Activated CD4-positive, alpha-beta T cell treated with anti-CD3 and anti-CD28 coated beads for 4 hours (primary cell): ENCODE results near the gene DVL2.
"Not testable (repeated sequence)": the region's sequence is repeated elsewhere in the genome, so short reads cannot be mapped to it uniquely, and the experiment has no call there.

Experiments
- DNase-seq, 2 donors: peaks; one replicate each; pipeline ENCODE4 v3.0.0-alpha.2; 2020

DVL2 gene

DNA sequence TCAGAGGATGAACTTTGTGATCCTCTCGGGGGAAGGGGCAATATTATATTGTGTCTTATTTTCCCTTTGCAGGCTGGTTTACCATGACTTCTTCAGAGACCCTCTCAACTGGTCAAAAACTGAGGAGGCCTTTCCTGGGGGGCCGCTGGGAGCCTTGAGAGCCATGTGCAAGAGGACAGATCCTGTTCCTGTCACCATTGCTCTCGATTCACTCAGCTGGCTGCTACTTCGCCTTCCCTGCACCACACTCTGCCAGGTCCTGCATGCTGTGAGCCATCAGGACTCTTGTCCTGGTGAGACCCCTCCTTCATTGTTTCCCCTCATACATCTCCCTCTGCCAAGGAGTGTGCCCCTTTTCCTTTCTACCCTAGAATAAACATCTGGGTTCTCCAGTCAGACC is 20.2 kb upstream of the DVL2 start:
- no peak for DNase-seq

DNA sequence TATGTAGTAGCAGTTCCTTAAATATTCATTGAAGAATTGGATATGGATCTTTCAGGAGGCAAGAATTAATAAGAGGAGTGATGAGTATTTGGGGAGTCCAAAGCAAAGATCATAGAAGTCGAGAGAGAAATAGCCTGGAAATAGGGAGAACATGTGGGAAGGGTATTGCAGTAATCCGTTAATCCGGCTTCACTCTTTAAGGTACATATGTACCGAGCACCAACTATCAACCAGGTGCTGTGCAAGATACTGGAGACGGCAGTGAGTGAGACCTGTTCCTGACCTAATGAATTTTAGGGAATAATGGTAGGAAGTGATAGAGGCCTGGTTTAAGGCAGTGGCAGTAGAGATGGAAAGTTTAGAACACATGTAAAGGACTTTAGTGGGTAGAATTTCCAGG is 18.8 kb upstream of the DVL2 start:
- DNase-seq, result no peak

DNA sequence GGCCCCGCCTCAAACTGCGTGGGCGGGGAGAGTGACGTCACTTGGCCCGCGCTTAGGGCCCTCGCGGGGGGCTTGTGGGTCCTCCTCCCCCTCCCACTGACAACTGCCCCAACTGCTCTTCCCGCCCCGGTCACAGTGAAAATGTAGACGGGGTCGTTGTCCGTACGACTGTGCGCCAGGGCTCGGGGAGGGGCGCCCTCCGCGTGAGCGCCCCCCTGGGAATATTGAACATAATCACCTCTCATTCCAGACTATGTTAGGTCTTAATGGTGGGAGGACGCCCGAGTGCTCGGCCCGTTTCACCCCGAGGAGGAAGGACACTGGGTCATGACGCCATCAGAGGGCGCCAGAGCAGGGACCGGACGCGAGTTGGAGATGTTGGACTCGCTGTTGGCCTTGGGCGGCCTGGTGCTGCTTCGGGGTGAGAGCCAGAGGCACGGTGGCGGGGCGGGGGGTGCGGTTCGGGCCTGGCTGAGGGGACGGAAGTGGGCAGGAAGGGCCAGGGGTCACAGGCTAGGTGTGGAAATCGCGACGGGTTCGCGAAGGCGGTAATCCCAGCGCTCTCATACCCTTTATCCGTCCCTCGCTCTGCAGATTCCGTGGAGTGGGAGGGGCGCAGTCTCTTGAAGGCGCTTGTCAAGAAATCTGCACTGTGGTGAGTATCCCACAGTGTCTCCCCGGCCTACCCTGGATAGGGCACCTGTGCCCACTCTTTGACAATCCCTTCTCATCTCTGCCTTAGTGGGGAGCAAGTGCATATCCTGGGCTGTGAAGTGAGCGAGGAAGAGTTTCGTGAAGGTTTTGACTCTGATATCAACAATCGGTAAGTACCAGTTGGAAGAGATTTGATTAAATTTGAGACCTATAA is 18.1 kb upstream of the DVL2 start, which contains the start of gene ELP5:
TSS of gene ELP5 (plus strand) at position 40 of the 868 bp plus-strand sequence. CDS start at position 376, 336 bp downstream.
- peak; percentile 80 to 81 for DNase-seq

DNA sequence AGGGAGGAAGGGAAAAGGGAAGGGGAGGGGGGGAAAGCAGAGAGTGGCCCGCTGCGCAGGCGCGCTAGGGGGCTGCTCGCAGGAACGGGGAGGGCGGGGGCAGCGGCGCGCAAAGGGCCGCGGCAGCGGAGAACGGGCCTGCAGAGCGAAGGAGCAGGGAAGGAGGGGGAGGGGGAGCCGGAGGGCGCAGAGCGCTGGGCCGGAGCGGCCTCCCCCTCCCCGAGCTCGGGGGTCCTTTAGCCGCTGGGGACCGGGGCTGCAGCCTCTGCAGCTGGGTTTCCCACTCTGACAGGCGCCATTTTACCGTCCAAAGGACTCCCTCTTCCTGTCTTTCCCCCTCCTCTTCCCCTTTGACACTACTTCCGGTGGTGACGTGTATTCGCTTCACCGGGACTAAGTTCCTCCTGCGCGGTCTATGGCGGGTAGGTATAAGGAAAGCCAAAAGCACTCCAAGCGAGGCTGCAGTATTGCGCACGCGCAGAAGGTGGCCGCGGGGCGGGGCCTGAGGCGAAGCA is 17.4 kb upstream of the DVL2 start, which contains the start of gene CTDNEP1:
TSS of gene CTDNEP1 (minus strand) at position 74 of the 515 bp plus-strand sequence. CDS start 438 bp downstream, outside the sequence.
- DNase-seq, result peak; percentile 99

DNA sequence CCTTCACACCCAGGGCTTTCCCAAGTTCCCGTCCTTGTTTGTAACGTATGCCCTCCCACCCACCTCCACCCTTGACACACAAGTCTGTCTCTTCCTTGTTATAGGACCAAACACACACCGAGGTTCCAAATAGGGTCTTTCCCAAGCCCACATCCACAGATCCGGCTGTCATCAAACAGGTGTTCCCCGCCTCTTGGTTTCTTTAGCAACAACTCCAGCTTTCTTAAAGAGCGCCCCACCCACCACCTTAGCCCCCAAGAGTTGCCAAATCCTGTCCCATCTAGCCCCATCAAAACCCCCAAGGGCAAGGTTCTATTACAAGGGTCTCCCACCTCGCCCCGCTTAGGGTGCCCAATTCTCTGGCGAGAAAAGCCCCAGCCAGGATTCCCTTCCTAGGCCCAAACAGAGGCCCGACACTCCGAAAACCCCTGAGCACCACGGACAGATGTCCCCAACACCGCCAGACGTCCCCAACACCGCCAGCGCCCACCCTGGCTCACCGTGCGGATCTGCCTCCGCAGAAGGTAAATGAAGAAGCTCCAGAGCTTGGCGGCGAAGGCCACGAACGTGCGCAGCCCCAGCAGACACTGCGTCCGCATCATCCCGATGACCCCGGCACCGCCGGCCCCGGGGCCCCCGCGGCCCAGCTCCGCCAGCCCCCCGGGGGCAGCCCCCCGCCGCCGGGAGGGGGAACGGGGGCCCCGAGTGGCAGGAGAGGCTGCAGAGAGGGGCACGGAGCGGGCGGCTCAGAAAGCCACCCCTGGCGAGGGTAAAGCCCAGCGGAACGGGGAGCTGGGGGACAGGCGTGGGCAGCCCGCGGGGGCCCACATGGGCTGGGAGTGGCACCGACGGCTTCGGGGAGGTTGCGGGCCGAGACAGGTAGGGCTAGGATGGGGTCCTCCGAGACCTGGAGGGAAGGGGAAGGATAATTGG is 16.6 kb upstream of the DVL2 start:
- no peak for DNase-seq

DNA sequence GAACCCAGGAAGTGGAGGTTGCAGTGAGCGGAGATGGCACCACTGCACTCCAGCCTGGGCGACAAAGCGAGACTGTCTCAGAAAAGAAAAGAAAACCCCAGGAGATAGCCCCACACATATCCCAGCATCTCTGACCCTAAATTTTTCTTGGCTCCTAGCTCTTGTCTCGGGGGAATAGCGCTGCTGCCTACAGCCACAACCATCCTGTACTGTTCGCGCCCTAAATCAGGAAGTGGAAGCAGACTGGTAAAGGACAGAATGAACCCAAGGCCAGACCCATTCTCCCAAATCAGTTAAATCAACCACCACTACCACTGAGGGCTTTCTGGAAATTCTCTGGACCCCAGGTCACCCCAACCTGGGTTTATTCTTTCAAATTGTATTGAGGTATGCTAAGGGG is 15.5 kb upstream of the DVL2 start:
- no peak for DNase-seq

DNA sequence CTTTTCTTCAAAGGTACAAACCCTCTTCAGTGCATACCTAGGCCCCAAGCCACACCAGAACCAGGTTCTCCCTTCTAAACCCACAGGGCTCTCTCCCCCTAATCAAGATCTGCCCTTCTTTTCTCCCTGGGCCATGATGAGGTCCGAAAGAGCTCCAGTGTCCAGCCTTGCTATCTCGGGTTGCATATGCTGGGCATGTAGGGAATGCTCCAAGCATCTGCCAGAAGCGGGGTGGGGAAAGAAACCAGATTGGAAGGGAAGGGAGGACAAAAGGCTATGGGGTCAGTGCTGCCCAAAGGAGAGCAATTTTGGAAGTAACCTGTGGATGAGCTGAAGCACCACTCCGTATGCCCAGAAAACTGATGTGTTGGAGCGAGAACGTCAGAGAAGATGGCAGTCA is 14.9 kb upstream of the DVL2 start:
- DNase-seq, result no peak

DNA sequence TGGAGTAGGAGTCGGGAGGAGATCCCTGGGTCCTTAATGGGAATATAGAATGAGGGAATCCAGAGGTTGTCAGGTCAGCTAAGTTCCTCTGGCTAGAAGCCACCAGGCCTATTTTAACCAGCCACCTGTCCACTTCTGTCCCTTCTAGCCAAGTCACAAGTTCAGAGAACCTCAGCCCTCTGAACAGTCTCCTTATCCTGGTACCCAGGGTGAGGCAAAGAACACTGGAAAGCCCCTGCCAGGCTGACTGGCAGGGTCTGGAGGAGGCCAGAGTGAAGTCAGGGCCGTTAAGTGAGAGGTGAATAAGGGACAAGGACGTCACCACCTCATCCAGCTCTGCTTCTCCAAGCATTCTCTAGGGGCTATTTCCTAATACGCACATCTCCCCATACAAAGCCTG is 14.5 kb upstream of the DVL2 start:
- no peak for DNase-seq

DNA sequence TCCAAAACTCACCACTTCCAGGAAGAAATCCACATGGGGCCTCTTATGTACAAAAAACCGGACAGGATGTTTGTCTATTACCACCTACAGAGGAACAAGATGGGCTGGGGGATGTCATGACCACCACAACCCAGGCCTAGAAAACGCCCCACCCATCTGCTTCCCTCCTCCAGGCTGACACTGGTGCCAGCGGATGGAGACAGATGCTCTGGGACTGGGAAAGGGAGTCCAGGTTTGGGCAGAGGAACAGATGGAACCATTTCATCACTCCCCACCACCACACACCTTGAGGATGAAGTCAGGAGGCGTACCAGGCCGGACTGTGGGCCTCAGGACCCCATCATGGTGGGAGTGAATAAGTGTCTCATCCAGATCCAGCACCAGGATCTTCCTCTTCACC is 12.5 kb upstream of the DVL2 start:
- no peak for DNase-seq

DNA sequence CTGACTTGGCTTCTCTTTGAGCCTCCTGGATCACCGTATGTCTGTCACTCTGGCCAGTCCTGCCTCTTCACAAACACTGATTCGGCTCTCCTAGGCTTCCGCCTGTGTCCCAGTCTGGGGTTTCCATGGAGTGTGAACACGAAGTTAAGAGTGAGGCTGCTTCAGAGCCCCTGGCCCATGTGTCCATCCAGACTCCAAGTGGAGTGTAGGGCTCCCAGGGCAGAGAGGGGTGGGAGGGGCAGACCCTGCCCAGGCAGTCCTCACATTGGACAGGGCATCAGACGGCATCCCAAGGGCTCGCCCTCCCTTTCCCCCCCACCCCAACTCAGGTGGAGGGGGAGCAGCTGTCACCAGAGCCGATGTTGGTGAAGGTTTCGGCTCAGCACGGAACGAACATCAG is 9.5 kb upstream of the DVL2 start:
- not testable (repeated sequence) for DNase-seq

DNA sequence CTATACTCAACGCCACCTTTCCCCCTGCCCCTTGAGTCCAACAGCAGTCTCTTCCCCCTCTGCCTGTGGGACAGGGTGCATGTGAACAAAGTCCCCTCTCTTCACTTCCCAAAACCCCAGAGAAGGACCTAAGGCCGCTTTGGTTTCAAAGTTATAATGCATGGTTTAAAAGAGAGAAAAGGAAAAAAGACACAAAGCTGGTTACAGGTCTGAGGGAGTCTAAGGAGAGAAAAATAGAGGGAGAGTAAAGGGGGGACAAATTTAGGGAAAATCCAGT is 9.1 kb upstream of the DVL2 start:
- DNase-seq, result no peak

DNA sequence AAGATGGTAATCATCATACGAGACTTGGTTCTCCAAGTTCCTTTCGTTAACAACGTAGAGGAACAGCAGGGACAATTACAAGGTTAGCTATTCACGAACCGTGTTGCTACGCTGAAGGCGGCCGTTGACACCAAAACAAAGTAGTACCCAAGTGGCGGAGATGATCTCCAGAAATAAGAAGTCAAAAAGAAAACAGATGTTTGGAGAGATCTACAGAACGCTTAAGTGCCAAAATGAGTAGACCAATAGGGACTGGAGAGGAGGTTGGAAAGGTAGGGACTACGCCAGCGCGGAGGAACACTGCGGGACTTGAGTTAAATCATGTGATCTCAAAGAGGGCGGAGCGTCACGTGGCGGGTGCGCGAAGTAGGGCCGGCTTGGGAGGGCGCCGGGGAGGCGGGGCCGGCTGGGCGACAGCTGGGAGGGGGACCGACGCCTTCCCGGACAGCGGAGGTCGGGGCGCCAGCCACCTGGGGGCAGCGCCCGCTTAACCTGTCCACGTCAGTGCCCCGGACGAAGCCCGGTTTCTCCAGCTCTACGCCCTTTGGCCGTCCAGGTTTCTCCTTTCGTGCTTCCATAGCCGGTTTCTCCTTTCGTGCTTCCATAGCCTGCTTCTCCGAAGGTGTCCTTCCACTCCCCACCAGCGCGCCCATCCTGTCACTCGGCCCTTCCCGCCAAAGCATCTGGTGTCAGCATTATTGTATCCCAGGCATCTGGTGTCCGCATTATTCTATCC is 8.6 kb upstream of the DVL2 start:
- DNase-seq, result peak; percentile 92 to 93

DNA sequence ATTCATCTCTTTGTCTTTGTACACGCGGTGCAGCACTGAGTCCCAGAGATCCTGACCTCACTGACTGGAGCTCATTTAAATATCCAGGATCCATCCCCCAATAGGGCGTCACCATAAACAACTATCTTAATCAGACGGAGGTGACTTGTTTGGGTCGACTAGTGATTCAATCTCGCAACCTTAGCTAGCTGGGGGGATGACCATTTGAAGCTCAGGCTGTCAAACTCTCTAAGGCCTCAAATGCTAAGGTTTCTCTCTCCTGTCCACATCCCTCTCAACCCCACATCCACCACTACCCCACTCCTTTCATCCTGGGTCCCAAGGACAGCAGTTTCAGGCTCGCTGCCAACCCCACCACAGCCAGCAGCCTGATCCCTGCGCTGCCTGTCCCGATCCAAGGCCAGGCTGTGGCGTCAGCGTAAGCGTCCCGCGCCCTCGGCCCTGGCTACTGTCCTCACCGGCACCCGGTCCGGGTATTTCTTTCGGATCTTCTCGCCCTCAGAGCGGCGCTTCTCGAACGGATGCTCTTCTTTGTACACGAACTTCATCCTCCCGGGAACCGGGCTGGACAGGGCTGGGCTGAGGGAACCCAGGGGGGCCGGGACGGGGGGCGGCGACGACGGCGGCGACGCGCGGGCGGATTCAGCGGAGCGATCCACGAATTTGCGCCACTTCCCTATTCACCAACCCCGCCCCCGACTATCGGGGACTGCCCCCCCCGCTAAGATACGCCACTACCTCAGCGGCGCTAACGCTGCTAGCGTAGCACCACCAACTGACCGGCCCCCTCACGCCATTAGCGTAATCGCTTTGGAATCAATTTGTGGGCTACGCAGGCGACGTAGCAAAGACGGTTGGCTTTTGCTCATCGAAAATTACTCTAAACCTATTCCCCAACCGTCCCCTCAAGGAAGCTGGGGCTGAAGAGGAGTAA is 7.7 kb upstream of the DVL2 start, which contains the start of gene GABARAP:
TSS of gene GABARAP (minus strand) at position 667 of the 934 bp plus-strand sequence. CDS start at position 548, 119 bp downstream.
- DNase-seq, result peak; percentile 94 to 96

DNA sequence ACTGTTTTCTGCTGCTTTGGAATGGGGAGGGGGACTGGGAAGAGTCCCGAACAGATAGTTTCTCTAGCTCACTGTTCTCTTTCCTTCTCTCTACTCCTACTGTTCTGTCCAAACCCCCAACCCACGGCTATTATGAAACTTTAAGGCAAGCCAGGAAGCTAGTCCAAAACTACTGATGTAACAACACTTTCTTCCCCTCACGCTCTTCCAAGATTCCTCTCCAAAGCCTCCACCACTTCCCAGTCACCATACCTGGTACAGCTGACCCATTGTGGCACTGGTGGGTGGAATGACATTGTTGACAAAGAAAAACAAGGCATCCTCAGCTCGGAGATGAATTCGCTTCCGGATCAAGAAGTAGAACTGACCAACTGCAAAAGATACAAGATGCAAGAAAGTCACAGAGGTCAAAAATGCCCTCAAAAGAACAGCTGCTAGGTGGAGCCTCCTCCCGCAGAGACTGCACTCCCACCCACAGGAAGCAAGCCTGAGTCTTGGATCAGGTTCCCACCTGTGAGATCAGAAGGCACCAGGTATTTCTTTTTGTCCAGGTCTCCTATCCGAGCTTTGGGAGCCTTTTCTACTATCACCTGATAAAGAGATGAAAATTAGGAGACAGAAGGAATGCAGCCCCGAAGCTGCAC is 6.9 kb upstream of the DVL2 start:
- DNase-seq, result no peak

DNA sequence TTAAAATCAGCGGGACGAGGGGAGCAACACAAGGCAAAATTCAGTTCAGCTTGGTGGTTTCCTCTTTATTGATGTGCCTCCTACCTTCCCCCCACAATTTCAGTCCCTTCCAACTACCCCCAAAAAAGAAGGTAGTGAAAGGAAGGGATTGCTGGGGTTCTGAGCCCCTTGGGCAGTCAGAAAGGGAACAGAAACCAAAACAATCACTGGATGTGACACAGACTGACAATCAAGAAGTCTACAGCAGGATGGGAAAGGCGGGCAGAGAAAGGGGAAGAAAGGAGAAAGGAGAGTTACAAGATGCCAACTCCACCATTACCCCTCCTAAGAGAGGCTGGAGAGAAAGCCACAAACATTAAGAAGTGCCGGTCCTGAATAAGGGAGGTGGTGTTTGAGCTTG is 6.1 kb upstream of the DVL2 start:
- DNase-seq, result no peak

DNA sequence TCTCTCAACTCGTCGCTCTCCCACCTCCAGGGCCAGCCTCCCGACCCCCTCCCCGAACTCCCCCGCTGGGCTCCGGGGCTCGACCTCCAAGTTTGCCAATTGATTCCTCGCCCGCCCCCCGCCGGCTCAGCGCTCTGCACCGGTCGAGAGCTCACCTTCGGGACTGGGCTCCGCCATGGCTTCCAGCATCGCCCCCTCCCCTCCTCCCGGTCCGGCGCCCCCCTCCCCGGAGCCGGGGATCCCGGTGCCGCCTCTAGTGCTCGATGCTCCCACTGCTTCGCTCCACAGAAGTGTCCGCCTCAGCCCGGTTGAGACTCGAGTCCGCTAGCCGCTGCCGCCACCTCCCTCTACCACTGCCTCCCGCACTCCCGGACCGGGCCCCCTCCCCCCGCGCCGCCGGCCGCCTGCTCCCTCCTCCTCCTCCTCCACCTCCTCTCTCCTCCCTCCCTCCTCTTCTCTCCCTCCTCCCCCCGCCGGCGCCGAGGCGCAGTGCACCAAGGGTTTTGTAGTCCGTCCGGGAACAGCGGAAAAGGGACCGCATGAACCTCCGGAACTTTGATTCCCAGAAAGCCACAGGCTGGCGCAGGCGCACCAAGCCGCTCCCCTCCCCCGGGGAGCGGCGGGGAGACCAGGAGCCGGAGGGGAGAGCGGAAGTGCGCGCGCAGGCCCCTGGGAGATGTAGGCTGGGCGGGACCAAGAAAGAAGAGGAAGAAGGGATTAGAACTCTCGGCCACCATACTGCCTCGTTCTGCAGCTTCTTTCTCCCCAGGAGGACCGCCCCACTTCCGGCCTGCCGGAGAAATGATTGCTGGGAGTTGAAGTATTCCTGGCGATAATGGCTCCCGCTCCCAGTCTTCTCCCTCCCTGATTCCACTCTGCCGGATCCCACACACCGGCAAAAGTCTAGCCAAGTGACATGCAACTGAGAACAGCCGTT is 5.0 kb upstream of the DVL2 start, which contains the start of gene PHF23:
TSS of gene PHF23 (minus strand) at position 367 of the 937 bp plus-strand sequence. CDS start at position 189, 178 bp downstream.
- peak; percentile 98 for DNase-seq

DNA sequence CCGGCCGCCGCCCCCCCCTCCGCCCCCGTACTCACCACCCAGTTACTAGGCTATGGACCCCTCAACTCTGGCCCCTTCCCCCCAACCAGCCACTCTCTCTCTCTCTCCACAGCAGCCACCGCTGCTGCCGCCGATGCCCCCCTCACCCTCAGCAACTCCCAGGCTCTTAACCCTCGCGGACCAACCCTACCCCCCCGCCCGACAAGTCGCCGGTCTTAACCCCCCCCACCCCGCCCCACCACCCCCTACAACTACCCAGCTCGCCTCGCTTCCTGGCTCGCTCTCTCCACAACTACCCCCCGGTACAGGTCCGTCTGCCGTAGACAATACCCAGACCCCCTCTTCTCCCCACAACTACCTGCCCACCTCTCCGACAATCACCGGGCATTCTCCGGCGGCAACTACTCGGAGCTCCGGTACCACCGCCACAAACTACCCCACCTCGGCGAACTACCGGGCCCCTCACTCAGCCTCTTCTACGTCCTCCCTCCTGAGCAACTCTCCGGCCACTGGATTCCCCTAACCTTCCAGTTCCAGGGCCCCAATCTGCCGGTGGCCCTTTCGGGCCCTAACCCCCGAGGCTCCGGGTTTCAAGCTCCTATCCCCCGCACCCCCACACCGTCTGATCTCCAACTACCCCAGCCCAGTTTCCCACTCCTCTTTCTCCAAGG is 4.2 kb upstream of the DVL2 start:
- DNase-seq, result peak in 1 of 2 donors; percentile 31

DNA sequence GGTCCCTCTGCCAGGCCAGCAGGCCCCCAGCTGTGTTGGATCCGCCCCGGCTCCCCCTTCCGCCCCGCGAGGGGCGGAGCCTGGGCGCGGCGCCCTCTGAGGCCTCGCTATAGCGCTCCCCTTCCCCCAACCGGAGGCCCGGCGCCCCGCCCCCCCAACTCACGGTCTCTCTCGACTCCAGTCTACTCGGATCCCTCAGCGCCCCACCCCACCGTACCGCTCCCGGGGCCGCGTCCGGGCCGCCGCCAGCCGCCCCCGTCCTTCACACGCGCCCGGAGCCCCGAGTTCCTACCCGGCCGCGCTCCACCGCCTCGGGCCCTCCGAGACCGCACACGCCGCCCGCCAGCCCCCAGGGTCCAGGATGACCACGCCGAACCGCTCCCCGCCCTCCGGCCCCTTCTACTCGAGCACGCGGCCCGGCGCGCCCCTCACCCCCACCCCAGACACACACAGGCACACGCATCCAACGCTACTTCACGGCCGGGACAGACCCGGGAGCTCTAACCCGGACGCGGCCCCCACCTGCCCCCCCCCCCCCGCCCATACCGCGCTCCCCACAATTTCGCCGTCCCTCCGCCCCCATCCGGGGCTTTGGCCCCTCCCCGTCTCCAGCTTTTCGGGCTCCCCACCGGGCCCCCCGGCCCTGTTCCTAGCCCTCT is 3.6 kb upstream of the DVL2 start:
- peak; percentile 89 to 90 for DNase-seq
